Activated CD4-positive, alpha-beta T cell treated with anti-CD3 and anti-CD28 coated beads, Interleukin-10, Interleukin-2, amounts not matched to agents 100 ng/mL and 50 ng/mL, durations not matched to agents 16 hours and 8 hours (primary cell): ENCODE data around the gene PPARG.
"Not testable (repeated sequence)": the region's sequence is repeated elsewhere in the genome, so short reads cannot be mapped to it uniquely, and the experiment has no call there.

Source experiments
- DNase-seq: peaks from one replicate; pipeline ENCODE4 v3.0.0-alpha.2; 2020

The PPARG gene

GRCh38 chr3:12288182-12289129, at the start of gene PPARG:
Gene PPARG, plus strand, starts transcription at chr3:12289070. Its CDS starts 90,642 bp downstream, at chr3:12379712.
- DNase-seq, result peak; percentile 14

DNA sequence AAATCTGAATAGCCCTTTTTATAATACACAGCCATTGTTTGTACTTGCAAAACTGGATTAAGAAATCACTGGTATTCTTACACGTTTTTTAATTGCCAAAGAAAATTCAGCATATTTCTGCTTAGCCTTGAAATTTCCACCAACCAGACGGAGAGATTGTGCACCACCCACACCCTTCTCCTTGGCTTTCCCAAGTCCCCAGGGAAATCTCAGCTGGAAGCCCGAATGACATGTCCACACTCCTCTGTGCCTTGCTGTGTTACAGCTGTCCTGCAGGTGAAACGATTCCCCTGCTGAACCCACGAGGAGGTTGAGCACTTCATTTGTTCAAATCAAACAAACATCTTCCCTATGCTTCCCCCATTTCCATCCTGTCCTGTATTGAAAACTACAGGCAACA, 49.6 kb upstream of the PPARG start:
- DNase-seq, result no peak

DNA sequence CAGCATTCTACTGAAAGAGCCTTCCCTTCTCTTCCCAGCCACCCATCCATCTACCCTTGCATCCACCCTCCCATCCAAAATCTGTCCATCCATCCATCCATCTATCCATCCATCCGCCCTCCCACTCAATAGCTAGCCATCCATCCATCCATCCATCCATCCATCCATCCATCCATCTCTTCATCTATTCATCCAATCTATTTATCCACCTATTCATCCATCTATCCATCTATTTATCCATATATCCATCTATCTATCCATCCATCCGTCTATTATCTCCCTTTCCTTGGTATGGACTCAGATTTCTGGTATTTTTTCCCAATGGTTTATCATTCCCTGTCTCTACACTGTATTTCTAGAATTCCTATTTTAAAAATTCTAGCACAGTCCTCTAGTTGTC, 46.1 kb upstream of the PPARG start:
- no peak for DNase-seq

- no peak for DNase-seq
Measured at GRCh38 chr3:12246497-12247163, 42.2 kb upstream of the PPARG start.

- no peak for DNase-seq
Measured at GRCh38 chr3:12247411-12247810, 41.5 kb upstream of the PPARG start.

DNA sequence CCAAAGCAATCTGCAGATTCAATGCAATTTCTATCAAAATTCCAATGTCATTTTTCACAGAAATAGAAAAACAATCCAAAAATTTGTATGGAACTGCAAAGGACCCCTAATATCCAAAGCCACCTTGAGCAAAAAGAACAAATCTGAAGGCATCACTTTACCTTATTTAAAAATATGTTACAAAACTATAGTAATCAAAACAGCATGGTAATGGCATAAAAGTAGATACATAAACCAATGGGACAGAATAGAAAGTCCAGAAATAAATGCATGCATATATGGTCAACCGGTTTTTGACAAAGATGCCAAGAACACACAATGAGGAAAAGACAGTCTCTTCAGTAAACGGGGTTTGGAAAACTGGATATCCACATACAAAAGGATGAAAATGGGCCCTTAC, 39.4 kb upstream of the PPARG start:
- no peak for DNase-seq

DNA sequence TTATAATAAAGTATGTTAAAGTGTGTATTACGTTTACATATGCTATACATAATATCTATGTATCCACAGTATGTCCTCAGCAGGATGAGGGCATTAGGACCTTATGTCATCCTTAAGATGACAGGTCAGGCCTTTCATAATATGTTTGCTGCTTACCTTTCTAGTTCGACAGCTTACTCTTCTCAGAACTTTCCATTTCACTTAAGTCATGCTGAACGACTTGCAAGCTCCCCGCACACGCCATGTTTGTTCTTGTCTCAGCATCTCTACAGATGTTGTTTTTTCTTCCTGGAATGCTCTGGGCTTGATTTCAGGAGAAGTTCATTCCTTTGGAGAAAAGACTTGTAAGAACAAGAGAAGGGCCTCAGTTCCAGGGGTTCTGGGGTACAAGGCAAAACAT, 36.0 kb upstream of the PPARG start:
- no peak for DNase-seq

- no peak for DNase-seq
Measured at GRCh38 chr3:12253516-12254343, 35.1 kb upstream of the PPARG start.

- no peak for DNase-seq
Measured at GRCh38 chr3:12255393-12255792, 33.5 kb upstream of the PPARG start.

DNA sequence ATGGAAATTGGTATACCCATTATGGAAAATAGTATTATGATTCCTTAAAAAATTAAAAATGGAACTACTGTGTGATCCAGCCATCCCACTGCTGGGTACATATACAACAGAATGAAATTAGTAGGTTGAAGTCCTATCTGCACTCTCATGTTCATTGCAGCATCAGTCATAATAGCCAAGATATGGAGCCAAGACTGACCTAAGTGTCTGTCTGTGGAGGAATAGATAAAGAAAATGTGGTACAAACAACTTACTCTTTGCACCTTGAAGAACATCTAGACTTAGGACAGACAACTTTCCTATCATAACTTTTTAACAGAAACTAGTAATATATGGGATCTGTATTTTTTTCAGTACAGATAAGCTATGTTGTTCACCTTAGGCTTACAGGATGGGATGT, 30.0 kb upstream of the PPARG start:
- DNase-seq, result no peak

DNA sequence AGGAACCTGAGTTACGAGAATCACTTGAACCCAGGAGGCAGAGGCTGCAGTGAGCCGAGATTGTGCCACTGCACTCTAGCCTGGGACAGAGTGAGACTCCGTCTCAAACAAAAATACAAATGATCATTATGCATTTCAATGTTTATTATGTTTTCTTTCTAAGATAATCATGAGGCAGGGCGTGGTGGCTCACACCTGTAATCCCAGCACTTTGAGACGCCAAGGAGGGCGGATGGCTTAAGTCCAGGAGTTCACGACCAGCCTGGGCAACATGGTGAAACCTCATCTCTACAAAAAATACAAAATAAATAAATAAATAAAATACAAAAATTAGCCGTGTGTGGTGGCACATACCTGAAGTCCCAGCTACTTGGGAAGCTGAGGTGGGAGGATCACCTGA, 26.7 kb upstream of the PPARG start:
- DNase-seq, result not testable (repeated sequence)

GRCh38 chr3:12265508-12265907, 23.4 kb upstream of the PPARG start:
- no peak for DNase-seq

GRCh38 chr3:12266038-12266437, 22.8 kb upstream of the PPARG start:
- DNase-seq, result no peak

DNA sequence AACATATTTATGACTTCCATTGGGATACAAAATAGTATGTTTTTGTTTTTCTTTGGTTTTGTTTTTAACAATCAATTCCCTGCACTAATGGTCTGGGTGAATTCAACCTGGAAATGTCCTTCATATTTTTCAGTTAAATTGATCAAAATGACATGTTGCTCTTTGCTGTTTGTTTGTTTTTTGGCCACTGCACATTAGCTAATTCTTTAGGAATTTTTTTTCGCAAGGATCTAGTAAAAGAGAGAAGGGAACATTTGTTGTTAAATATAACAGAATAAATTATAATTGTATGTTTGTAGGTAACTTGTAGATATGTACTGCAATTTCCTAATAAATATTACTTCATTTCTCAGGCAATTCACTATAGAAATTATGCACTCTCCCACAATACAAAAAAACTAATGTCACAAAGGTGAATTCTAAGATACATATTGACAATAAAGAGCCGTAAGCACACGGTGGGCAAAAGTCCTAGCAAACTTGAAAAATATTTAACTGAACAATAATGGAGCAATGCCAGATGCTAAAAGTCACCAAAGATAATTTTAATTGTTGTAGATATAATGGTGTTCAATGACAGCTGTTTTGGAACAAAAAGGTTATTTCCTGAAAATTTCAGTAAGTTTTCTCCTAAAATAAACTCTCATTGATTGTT, 21.4 kb upstream of the PPARG start:
- DNase-seq, result no peak

DNA sequence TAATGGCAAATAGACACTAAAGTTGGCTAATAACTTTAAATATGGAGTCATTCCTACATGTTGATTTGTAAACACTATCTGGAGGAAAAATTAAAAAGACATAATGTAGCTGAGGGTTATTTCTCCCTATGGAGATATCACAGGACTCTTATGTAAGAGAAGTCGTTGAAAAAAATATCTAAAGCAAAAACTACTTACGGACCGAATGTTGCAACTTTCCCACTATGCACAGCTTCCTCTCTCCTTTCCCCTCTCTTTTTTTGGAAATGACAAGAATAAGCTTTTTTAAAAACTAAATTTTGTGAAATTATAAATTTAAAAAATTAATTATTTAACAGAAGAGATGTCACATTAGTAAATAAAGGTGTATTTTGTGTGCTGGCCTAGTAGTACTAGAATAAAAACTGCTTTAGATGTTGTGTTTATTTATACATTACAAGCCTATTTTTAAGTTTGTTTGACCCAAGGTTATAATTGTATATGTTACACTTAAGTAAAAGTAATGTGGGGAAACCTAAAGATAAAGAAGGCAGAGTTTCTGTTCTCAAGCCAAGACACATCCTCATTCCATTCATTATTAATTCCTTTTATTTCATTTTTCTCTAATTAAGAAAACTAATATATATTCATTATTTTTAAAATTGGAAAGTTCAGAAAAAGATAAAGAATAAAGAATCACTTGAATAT, 20.7 kb upstream of the PPARG start:
- no peak for DNase-seq

- DNase-seq, result no peak
Measured at GRCh38 chr3:12270976-12271375, 17.9 kb upstream of the PPARG start.

DNA sequence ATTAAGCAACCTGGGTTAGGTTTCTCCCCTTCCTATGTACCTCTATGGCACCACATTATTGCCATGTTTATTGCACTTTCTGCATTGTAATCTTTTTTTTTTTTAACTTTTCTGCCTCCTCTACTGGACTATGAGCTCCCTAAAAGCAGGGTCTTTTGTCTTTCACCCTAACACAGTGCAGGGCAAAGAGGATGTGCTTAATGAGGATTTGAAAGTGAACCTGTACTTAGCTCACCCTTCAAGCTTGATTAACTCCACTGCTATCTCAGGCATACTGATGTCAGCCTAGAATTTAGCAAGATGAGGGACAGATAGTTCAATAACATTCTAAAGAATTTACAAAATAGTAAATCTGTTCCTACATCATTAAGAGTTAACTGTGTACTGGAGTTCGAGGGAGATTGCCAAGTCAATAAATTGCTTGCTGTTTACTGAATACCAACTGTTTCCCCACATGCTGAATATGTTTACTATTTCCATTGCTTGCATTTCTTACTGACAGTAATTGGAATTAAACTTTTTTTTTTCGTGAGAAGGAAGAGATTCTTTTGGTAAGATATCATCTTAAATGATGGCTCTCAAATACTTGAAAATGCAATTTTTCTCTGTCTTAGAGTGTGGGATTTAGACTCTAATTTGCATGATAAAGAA, 15.7 kb upstream of the PPARG start:
- DNase-seq, result no peak

DNA sequence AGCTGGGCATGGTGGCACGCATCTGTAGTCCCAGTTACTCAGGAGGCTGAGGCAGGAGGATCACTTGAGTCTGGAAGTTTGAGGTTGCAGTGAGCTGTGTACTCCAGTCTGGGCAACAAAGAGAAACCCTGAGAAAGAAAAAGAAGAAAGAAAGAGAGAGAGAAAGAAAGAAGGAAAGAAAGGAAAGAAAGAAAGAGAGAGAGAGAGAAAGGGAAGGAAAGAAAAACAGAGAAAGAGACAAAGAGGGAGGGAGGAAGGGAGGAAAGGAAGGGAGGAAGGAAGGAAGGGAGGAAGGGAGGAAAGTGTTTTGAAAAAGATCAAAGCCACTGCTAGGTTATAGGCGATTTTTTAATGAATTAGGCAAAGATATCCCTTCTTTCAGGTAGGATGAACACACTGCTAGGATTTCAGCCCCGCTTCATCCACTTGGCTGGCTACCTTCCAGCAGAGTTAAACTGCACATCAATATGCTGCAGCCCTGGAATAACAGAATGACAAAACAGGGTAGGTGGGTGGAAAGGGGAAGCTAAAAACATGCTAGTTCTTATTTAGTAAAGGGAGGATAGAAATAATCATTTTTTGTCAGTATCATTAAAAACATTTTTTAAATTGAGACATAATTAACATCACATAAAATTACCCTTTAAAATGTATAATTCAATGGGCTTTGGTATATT, 12.8 kb upstream of the PPARG start:
- no peak for DNase-seq

- not testable (repeated sequence) for DNase-seq
Measured at GRCh38 chr3:12276827-12277226, 12.0 kb upstream of the PPARG start.

- no peak for DNase-seq
Measured at GRCh38 chr3:12278566-12278965, 10.3 kb upstream of the PPARG start.
